Astrocyte (in vitro differentiated cells and primary cell): ENCODE results near the gene ACVRL1. TPM values are rescaled to one million over a fixed set of nuclear protein-coding genes. Genes with fewer than 3 reads are reported as not detected.

Experiments
- DNase-seq: peaks from one replicate; pipeline ENCODE4 v3.0.0-alpha.2; 2010; ENCODE audit warnings: low read depth
- FAIRE-seq: peaks from 2 replicates; lab custom pipeline; 2011; peaks lifted over from hg19 to GRCh38; lab: Jason Lieb, UNC
- H2AFZ ChIP-seq: 2 replicates; pipeline ENCODE4 v1.6.0; 2012; ENCODE audit warnings: low read depth, low read length, inconsistent platforms
- H3K27ac ChIP-seq: 2 replicates; pipeline ENCODE4 v1.5.1; 2011; ENCODE audit warnings: low read depth, low read length, inconsistent platforms
- H3K27me3 ChIP-seq: 2 replicates; pipeline ENCODE4 v1.6.0; 2011; ENCODE audit warnings: low read length, inconsistent platforms; ENCODE audit not compliant: insufficient read depth
- H3K36me3 ChIP-seq: 2 replicates; pipeline ENCODE4 v1.5.1; 2011; ENCODE audit warnings: low read length, inconsistent platforms; ENCODE audit not compliant: insufficient read depth
- H3K4me1 ChIP-seq: 2 replicates; pipeline ENCODE4 v1.5.1; 2011; ENCODE audit warnings: low read length, inconsistent platforms; ENCODE audit not compliant: insufficient read depth
- H3K4me2 ChIP-seq: 2 replicates; pipeline ENCODE4 v1.6.0; 2012; ENCODE audit warnings: low read length, inconsistent platforms
- H3K4me3 ChIP-seq: 2 replicates; pipeline ENCODE4 v1.5.1; 2011; ENCODE audit warnings: low read depth, mild to moderate bottlenecking, low read length, inconsistent platforms; ENCODE audit not compliant: insufficient read depth
- H3K79me2 ChIP-seq: 2 replicates; pipeline ENCODE4 v1.6.0; 2012; ENCODE audit warnings: mild to moderate bottlenecking, low read length, inconsistent platforms; ENCODE audit not compliant: insufficient read depth
- H3K9ac ChIP-seq: 2 replicates; pipeline ENCODE4 v1.6.0; 2012; ENCODE audit warnings: mild to moderate bottlenecking, low read length, inconsistent platforms
- H3K9me3 ChIP-seq: 2 replicates; pipeline ENCODE4 v1.5.1; 2012; ENCODE audit warnings: low read depth, mild to moderate bottlenecking, low read length, inconsistent platforms; ENCODE audit not compliant: insufficient read depth
- H4K20me1 ChIP-seq: 2 replicates; pipeline ENCODE4 v1.6.0; 2012; ENCODE audit warnings: low read length, inconsistent platforms; ENCODE audit not compliant: insufficient read depth
- H3K27ac Mint-ChIP-seq: one replicate; pipeline ENCODE4 v1.8.0; 2021; ENCODE audit warnings: mild to moderate bottlenecking, mixed read lengths; ENCODE audit not compliant: unreplicated experiment
- H3K27me3 Mint-ChIP-seq: one replicate; pipeline ENCODE4 v1.8.0; 2021; ENCODE audit warnings: low read depth, mixed read lengths; ENCODE audit not compliant: unreplicated experiment
- H3K36me3 Mint-ChIP-seq: one replicate; pipeline ENCODE4 v1.8.0; 2021; ENCODE audit warnings: low read depth, mixed read lengths; ENCODE audit not compliant: unreplicated experiment
- H3K4me1 Mint-ChIP-seq: one replicate; pipeline ENCODE4 v1.8.0; 2021; ENCODE audit warnings: low read depth, mixed read lengths; ENCODE audit not compliant: unreplicated experiment
- H3K4me3 Mint-ChIP-seq: one replicate; pipeline ENCODE4 v1.8.0; 2021; ENCODE audit warnings: mild to moderate bottlenecking, moderate library complexity, mixed read lengths; ENCODE audit not compliant: unreplicated experiment
- H3K9me3 Mint-ChIP-seq: one replicate; pipeline ENCODE4 v1.8.0; 2021; ENCODE audit warnings: mild to moderate bottlenecking, mixed read lengths; ENCODE audit not compliant: unreplicated experiment
- CTCF ChIP-seq: IDR thresholded peaks from 2 replicates; pipeline ENCODE4 v1.5.1; 2011; ENCODE audit warnings: low read depth, mild to moderate bottlenecking, inconsistent platforms, low read length, moderate library complexity; ENCODE audit not compliant: insufficient read depth
- EZH2 ChIP-seq: IDR thresholded peaks from 2 replicates; pipeline ENCODE4 v1.6.1; 2012; ENCODE audit warnings: mild to moderate bottlenecking, low read length, inconsistent platforms; ENCODE audit not compliant: insufficient read depth
- total RNA-seq: library from RNA; stranded (reverse); gene quantifications from 2 replicates; pipeline ENCODE4 v1.2.1, GENCODE V29; 2021

ACVRL1 gene
- total RNA-seq, 1 donor from 2014 or later = 0.95 TPM

GRCh38 chr12:51874486-51874885 lies 32.8 kb upstream of the ACVRL1 start:
- H3K4me1 Mint-ChIP-seq = peaks cover 10% of the 10 kb centered on the region
- no peak for DNase-seq
- H3K9me3 Mint-ChIP-seq = no peaks in the 10 kb centered on the region
- Histone ChIP-seq H3K79me2 (no peaks in the 10 kb centered on the region), H3K4me1 (peaks cover 6% of the 10 kb centered on the region), H3K4me2 (no peak overlapping the region), H2AFZ (no peak overlapping the region), H3K27me3 (peaks cover 2% of the 10 kb centered on the region), H3K36me3 (no peaks in the 10 kb centered on the region), H3K9me3 (no peaks in the 10 kb centered on the region), H4K20me1 (no peaks in the 10 kb centered on the region), H3K4me3 (no peak overlapping the region), H3K27ac (no peak overlapping the region), H3K9ac (no peak overlapping the region)
- FAIRE-seq = no peak
- no peak for TF ChIP-seq CTCF
- no peak for TF ChIP-seq EZH2
- no peak overlapping the region for H3K27ac Mint-ChIP-seq
- no peak overlapping the region for H3K4me3 Mint-ChIP-seq
- peaks cover 39% of the 10 kb centered on the region for H3K27me3 Mint-ChIP-seq
- no peaks in the 10 kb centered on the region for H3K36me3 Mint-ChIP-seq

DNA sequence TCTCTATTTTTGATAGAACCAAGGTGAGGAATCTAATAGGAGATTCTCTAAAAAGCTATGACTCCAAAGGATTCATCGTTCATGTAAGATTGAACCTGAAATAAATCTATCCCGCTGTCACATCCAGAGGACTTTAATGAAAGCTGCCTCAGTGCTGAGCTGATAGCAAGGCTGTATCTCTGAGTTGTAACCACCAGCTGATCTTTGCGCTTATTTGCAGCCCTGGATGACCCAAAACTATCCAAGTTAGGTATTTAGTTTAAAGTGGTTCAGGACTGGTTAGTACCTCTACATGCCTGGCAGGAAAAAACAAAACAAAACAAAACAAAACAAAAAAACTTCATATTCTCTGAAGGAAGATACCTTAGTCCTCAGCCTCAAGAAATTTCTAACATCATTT lies 28.2 kb upstream of the ACVRL1 start:
- FAIRE-seq = no peak
- peaks cover 10% of the 10 kb centered on the region for H3K27me3 Mint-ChIP-seq

More for the DNA sequence above, 28.2 kb upstream of the ACVRL1 start:
- H3K27ac Mint-ChIP-seq = no peak overlapping the region
- Histone ChIP-seq H3K27ac (no peak overlapping the region), H3K79me2 (no peaks in the 10 kb centered on the region), H3K4me1 (peaks cover 3% of the 10 kb centered on the region), H3K27me3 (no peaks in the 10 kb centered on the region), H3K36me3 (no peaks in the 10 kb centered on the region), H3K9me3 (no peaks in the 10 kb centered on the region), H3K4me2 (no peak overlapping the region), H3K4me3 (no peak overlapping the region), H2AFZ (no peak overlapping the region), H4K20me1 (no peaks in the 10 kb centered on the region), H3K9ac (no peak overlapping the region)
- no peak overlapping the region for H3K4me3 Mint-ChIP-seq
- DNase-seq = no peak
- H3K36me3 Mint-ChIP-seq = no peaks in the 10 kb centered on the region
- H3K4me1 Mint-ChIP-seq = no peaks in the 10 kb centered on the region
- no peaks in the 10 kb centered on the region for H3K9me3 Mint-ChIP-seq
- TF ChIP-seq CTCF (no peak), EZH2 (no peak)
